ENCODE results near the gene ACO2. TPM values are rescaled to one million over a fixed set of nuclear protein-coding genes. Genes with fewer than 3 reads are reported as not detected.

Gene ACO2
- total RNA-seq, 1 experiment from 2014 or later: 128 TPM

DNA sequence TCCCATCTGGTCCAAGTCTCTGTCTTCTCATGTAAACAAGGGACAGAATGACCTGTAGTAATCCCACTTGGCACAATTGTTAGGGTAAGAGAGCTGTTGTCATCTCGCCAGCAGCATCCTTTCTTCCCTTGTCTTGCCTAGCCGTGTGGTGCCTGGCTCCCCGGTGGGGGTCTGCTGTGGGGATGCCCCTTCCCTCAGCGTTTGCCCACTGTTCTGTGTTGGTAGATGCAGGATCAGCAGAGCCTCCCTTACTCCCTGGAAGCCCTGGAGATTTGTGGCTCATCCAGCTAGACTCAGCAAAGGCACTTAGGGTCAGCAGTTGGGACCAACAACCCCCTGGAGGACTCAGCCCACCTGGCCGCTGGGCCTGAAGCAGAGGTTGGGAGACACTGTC is 13.0 kb downstream of the ACO2 start:
- no peak for DNase-seq (ENCODE audit: low read depth, low spot score)
- in situ Hi-C loops (cut with HindIII; ENCODE audit: low pct_unique_long_range_greater_than_20kb, low sequenced_read_pairs): no loop called here

DNA sequence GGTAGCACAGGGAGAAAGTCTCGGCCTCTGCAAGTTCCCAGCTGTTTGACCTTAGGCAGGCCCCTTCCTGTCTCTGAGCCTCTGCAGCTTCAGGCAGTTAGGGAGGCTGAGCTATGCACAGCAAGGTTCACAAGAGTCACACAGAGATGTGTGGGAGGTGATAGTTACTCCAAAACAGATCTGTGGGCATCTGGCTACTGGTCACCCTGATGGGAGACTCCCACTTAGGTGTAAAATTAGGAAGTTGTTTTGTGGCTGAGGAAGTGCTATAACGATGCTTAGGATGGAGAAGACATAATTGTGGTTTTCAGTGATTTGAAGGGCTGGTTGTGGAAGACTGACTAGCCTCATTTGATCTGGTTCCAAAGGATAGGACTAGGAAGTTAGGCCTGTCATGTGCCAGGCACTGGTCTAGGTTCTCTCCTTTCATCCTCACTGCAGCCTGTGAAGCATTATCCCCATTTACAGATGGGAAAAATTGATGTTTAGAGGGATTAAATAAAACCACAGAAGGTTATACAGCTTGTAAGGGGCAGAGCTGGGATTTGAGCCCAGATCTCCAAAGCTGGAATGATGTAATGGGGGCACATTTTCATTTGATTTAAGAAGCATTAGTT is 13.5 kb downstream of the ACO2 start:
- in situ Hi-C loops (cut with HindIII; ENCODE audit: low pct_unique_long_range_greater_than_20kb, low sequenced_read_pairs): no loop called here

DNA sequence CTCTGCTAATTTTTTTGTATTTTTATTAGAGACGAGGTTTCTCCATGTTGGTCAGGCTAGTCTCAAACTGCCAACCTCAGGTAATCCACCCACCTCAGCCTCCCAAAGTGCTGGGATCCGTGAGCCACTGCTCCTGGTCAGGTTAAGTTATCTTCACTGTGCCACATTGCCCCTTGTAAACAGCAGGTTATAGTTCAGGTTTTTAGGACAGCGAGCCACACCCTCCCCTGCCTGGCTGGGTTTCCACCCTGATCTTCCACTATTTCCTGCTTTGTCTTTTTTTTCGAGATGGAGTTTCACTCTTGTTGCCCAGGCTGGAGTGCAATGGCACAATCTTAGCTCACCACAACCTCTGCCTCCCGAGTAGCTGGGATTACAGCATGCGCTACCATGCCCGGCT is 16.1 kb downstream of the ACO2 start:
- in situ Hi-C loops (cut with HindIII; ENCODE audit: low pct_unique_long_range_greater_than_20kb, low sequenced_read_pairs): no loop called here
- no peak for DNase-seq (ENCODE audit: low read depth, low spot score)

More for the DNA sequence above, 13.5 kb downstream of the ACO2 start:
- DNase-seq (ENCODE audit: low read depth, low spot score): no peak

DNA sequence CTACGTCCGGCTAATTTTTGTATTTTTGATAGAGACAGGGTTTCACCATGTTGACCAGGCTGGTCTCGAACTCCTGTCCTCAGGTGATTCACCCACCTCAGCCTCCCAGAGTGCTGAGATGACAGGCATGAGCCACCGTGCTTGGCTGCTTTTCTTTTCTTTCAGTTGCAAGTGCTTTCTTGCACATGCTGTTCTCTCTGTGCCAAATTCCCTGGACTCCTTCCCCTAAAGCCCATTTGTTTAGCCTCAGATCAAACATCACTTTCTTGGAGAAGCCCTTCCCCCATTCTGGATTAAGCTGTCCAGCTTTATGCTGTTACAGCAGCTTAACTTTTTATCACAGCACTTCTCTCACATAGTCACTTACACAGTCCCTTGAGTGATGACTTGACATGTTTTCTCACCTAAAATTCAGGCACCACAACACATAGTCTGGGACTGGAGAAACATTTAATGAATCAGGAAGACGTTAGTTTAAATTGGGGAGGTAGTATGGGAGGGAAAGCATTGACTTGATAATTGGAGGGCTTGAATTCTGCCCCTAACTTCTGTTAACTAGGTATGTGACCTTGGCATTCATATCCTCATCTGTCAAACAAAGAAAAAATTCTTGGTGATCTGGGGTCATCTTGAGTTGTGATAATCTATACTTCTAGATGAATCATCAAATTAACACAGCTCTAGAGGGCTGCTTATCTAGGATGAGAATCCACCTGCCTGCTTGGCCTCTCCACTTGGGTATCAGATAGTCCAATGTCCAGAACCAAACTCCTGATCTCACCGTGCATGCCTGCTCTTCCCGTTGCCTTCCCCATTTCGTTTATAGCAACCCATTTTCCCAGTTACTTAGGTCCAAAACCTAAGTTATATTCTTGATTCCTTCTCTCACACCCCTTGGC is 18.4 kb downstream of the ACO2 start:
- in situ Hi-C loops (cut with HindIII; ENCODE audit: low pct_unique_long_range_greater_than_20kb, low sequenced_read_pairs): no loop called here

DNA sequence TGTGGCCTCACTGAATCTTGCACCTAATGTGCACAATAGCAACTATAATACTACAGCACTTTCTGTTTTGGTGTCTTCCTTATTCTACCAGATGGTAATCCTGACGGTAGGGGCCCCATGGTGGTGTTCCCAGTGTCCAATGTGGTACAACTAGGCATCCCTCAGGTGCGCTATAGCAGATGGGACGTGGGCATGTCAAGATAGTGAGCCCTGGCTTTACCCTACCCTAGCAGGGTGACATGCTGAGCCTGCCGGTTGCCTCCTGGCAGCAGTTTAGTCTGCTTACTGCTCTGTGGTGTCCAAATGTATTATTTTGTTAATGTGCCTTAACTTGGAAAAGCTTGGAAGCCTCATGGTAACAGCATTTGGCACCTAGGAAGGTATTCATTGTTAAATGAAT is 19.2 kb downstream of the ACO2 start:
- no peak for DNase-seq (ENCODE audit: low read depth, low spot score)
- in situ Hi-C loops (cut with HindIII; ENCODE audit: low pct_unique_long_range_greater_than_20kb, low sequenced_read_pairs): no loop called here

More for the DNA sequence above, 18.4 kb downstream of the ACO2 start:
- no peak for DNase-seq (ENCODE audit: low read depth, low spot score)

DNA sequence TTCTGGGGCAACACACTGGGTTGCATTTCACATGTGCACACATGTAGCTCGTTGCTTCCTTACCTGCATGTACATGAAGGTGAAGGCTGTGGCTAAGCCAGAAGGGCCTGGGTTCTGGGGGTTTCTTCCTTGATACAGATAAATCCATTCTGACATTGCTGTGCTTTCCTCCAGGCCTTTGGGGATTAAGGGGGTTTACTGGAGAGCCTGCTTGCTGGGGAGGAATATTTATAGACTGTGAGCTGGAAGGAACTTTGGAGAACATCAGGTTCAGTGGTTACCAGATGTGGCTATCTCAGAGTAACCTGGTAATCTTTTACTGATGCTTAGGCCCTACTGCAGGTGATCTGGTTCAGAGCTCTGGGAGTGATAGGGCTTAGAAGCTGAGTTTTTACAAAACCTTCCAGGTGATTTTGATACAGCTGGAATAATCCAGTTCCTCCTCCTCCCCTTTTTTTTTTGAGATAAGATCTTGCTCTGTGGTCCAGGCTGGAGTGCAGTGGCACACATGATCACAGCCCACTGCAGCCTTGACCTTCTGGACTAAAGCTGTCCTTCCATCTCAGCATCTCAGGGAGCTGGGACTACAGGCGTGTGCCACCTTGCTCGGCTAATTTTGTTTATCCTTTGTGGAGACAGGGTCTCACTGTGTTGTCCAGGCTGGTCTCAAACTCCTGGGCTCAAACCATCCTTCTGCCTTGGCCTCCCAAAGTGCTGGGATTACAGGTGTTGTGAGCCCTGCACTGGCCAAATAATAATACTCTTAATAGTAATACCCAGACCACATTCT is 19.9 kb downstream of the ACO2 start:
- no peak for DNase-seq (ENCODE audit: low read depth, low spot score)
- in situ Hi-C loops (cut with HindIII; ENCODE audit: low pct_unique_long_range_greater_than_20kb, low sequenced_read_pairs): no loop called here

DNA sequence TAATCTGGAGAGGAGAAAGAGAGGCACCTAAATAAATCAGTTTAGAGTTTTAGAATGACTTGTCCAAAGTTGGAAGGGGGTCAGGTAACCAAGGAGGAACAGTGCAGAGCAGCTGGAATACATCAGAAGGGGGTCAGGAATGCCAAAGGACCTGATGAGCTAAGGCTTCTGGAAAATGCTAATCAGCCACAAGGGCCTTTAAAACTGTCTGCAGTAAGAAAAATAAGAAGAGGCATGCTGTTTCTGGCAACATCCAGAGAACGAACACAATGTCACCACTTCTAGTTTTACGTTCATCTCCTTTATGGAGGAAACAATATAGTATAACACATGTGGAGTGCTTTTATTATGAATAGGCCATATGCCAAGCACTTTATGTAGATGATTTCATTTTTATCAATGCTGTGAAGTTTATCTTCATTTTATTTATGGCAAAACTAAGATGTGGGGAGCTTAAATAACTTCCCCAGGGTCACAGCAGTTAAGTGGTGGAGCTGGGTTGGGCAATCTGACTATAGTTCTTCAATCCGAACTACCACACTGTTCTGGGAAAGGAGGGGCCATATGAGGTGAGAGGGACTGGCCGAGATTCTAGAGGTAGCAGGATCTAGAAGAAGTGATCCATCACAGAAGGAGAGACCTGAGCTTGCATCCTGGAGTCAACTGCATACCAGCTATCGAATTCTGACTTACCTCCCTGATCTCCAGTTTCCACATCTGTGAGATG is 22.6 kb downstream of the ACO2 start:
- no peak for DNase-seq (ENCODE audit: low read depth, low spot score)
- in situ Hi-C loops (cut with HindIII; ENCODE audit: low pct_unique_long_range_greater_than_20kb, low sequenced_read_pairs): no loop called here

DNA sequence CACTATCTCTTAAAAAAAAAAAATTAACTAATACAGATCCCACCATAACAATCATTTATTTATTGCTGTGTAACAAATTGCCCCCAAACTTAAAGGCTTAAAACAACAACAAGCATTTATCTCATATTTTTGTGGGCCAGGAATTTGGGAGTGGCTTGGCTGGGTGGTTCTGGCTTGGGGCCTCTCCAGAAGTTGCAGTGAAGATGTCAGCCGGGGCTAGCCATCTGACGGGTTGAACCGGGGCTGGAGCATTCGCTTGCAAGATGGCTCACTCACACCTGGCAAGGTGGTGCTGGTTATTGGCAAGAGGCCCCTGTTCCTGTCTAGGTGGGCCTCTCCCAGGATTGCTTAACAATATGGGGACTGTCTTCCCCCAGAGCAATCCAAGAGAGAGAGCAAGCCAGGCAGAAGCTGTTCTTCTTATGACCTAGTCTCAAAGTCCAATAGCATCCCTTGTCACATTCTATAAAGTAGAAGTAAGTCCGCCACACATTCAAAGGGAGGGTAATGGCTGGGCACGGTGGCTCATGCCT is 29.5 kb downstream of the ACO2 start:
- no peak for DNase-seq (ENCODE audit: low read depth, low spot score)
- in situ Hi-C loops (cut with HindIII; ENCODE audit: low pct_unique_long_range_greater_than_20kb, low sequenced_read_pairs): no loop called here

DNA sequence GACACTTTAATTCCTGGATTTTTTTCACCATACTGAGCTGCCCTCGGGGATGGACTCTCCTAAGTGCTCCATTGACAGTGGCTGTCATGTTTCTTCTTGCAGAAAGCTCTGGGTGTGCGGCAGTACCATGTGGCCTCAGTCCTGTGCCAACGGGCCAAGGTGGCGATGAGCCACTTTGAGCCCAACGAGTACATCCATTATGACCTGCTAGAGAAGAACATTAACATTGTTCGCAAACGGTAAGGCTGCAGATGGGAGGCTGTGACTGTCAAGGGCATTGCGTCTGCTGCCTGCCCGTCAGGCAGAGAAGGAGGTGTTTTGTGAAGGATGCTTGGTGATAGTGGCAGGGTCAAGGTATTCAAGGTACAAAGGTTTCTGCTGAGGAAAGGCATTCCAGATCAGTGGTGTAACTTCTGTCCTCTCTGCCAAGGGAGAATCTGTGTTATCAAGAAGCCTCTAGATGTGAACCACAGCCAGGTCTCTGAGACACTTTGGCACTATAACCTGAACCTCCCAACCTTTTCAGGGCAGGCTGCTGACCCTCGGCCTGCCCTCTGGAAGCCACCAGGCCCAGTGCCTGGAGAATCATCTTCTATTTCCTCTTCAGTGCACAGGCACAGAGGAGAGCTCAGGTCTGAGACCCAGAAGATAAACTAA is 30.8 kb downstream of the ACO2 start:
- no peak for DNase-seq (ENCODE audit: low read depth, low spot score)
- in situ Hi-C loops (cut with HindIII; ENCODE audit: low pct_unique_long_range_greater_than_20kb, low sequenced_read_pairs): no loop called here

DNA sequence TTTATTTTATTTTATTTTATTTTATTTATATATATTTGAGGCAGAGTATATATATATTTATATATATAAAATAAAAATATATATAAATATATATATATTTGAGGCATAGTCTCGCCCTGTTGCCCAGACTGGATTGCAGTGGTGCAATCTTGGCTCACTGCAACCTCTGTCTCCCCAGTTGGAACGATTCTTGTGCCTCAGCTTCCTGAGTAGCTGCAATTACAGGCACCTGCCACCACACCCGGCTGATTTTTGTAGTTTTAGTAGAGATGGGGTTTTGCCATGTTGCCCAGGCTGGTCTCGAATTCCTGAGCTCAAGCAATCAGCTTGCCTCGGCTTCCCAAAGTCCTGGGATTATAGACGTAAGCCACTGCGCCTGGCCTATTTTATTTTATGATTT is 31.4 kb downstream of the ACO2 start:
- DNase-seq (ENCODE audit: low read depth, low spot score): no peak
- in situ Hi-C loops (cut with HindIII; ENCODE audit: low pct_unique_long_range_greater_than_20kb, low sequenced_read_pairs): no loop called here

DNA sequence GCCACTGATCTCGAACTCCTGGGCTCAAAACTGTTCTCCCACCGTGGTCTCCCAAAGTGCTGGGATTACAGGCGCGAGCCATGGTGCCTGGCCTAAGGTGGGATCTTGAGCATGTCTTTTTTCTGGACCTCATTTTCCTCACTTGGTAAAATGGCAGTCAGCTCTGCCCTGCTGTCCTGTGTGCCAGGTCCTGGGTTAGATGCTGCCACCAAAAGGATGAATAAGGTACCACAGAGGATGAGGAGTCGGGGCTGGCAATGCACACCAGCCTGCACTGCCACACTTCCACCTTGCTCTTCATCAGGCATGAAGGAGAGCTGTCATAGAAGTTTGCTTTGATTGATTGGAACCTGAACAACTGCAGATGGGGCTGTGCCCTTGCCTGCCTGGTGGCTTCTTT is 32.3 kb downstream of the ACO2 start:
- peak; percentile 66 for DNase-seq (ENCODE audit: low read depth, low spot score)
- in situ Hi-C loops (cut with HindIII; ENCODE audit: low pct_unique_long_range_greater_than_20kb, low sequenced_read_pairs): no loop called here

DNA sequence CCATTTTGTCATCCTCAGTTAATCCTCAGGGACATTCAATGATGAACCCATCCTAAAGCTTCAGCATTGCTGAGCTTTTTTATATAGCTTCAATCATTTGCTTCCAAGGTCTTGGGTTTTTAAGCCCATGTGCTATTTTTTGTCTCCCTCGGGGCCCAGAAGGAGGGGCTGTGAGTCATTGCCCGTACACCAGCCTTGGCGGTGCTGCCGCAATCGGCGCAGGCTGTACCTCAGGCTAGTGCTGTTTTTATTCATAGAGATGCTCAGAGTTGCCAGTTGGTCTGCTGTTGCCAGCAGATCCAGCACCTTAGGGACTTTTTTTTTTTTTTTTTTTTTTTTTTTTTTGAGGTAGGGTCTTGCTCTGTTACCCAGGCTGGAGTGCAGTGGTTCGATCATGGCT is 35.5 kb downstream of the ACO2 start:
- DNase-seq (ENCODE audit: low read depth, low spot score): peak; percentile 34
- in situ Hi-C loops (cut with HindIII; ENCODE audit: low pct_unique_long_range_greater_than_20kb, low sequenced_read_pairs): no loop called here

DNA sequence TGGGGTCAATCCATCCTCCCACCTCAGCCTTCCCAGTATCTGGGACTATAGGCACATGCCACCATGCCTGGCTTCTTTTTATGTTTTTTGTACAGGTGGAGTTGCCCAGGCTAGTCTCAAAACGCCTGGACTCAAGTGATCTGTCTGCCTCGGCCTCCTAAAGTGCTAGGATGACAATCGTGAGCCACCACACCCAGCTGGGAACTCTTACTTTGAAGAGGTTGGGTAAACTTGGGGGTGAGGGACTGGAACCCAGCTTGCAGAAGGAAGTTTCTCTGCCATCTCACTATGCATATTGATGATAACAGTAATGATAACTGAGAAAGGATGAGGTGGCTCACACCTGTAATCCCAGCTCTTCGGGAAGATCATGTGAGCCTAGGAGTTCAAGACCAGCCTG is 35.9 kb downstream of the ACO2 start:
- in situ Hi-C loops (cut with HindIII; ENCODE audit: low pct_unique_long_range_greater_than_20kb, low sequenced_read_pairs): no loop called here
- no peak for DNase-seq (ENCODE audit: low read depth, low spot score)

DNA sequence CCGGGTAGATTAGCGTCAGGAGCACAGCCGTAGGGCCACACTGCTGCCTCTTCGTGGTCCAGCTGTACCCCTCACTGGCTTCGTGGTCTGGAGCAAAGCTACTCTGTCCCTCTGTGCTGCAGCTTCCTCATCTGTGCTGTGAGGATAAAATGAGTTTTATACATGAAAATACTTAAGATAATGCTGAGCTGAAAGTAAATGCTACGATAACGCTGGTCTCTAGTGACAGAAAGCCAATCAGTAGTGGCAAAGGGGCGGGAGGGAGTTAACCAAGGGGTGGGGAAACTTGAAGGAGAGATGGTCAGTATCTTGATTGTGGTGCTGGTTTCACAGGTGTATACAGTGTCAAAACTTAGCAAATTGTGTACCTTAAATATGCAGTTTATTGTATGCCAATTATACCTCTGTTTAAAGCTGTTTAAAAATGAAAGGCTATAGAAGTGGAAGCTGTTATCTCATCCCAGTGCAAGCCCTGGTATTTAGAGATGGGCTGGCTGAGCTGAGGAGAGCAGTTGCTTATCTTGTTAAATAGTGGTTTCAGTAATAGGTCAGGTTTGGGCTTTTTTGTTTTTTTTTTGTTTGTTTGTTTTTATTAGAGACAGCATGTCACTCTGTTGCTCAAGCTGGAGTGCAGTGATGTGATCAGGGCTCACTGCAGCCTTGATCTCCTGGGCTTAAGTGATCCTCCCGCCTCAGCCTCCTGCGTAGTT is 36.7 kb downstream of the ACO2 start:
- no peak for DNase-seq (ENCODE audit: low read depth, low spot score)
- in situ Hi-C loops (cut with HindIII; ENCODE audit: low pct_unique_long_range_greater_than_20kb, low sequenced_read_pairs): no loop called here

DNA sequence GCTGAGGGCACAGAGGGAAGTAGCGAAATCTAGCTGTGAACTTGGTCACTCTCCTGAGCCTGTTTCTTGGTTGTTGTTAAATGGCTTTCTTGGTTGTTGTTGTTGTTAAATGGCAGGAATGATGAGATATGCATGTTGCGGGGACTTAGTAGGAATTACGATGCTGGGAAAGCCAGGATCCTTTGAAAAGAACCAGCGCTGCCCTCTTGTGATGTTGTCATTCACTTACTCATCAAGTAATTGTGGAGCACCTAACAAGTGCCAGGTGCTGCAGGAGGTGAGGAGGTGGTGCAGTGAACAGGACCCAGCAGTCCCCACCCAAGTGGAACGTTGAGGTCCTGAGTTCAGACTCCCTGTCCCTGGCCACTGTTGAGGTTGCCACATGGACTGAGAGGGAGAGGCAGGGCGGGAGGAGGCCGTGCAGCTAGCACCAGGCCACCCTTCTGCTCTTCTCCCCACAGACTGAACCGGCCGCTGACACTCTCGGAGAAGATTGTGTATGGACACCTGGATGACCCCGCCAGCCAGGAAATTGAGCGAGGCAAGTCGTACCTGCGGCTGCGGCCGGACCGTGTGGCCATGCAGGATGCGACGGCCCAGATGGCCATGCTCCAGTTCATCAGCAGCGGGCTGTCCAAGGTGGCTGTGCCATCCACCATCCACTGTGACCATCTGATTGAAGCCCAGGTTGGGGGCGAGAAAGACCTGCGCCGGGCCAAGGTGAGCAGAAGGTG is 38.6 kb downstream of the ACO2 start:
- no peak for DNase-seq (ENCODE audit: low read depth, low spot score)
- in situ Hi-C loops (cut with HindIII; ENCODE audit: low pct_unique_long_range_greater_than_20kb, low sequenced_read_pairs): no loop called here

DNA sequence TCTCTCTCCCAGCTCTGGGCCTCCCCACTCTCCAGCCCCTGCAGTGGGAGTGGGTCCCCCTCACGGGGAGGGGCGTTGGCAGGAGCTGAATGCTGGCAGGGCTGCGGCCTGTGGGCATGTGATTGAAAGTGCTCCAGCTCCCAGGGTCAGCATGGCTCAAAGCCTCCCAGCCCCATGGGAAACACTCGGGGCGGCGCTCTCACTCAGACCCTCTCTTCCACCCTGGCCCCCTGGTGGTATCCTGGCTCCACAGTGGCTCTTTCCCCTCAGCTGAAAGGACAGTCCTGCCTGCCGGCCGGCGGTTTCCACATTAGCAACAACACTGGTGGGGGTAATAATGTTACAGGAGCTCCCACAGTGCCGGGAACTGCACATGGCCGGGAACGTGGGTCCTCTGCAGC is 39.9 kb downstream of the ACO2 start:
- in situ Hi-C loops (cut with HindIII; ENCODE audit: low pct_unique_long_range_greater_than_20kb, low sequenced_read_pairs): no loop called here

More for the DNA sequence above, 39.9 kb downstream of the ACO2 start:
- no peak for DNase-seq (ENCODE audit: low read depth, low spot score)
